ENCODE data around the gene CDC25C. TPM values are rescaled to one million over a fixed set of nuclear protein-coding genes. Genes with fewer than 3 reads are reported as not detected.

The CDC25C gene
- total RNA-seq, 1 experiment from 2014 or later = 22.7 TPM

DNA sequence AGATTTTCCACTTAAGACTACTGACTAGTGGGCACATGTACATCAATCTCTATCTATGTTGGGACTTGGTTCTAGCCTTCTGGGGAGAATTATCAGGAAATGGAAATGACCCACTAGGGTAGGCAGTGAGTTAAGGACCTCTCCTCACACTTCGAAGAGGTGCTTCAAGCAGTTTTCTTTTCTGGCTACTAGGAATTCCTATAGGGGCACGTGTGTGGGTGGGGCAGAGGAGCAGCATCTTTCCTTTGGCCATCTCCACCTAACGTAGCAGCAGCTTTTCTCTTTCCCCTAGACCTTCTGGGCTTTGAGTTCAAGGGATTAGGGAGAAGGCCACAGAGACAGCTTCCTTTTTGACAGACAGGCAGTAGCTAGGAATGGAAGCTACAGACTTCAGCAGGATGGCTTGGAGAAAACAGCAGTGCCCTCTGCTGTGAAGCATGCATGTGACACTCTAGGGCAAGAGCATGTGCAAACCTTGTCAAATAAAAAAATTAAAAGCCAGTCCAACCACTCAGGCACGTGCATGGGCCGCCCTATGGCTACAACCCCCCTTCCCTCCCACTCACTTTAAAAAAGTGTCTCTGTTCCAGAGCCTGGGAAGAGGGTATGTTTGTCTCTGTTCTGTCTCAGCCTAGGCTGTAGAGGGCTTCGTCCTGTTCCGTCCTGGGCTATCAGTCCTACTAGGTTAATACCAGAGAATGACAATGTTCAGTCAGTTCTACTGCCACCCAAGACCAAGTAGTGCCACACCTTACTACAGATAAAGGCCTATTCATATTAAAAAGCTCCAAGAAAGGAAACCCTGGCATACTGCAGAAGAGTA, 48.5 kb downstream of the CDC25C start:
- BruUV-seq (replicated peaks) = no TSS peak
- POLR2A ChIA-PET = interaction anchor here (1.0 kb wide), 1 partner anchor 70 kb away, joined by 5 read pairs; the partner anchor contains the start of gene CDC23
- H3K9me3 Mint-ChIP-seq (ENCODE audit: unreplicated experiment) = no peaks in the 10 kb centered on the region
- H3K4me1 Mint-ChIP-seq (ENCODE audit: low read depth, unreplicated experiment) = no peaks in the 10 kb centered on the region
- TF ChIP-seq, protein P1, sequence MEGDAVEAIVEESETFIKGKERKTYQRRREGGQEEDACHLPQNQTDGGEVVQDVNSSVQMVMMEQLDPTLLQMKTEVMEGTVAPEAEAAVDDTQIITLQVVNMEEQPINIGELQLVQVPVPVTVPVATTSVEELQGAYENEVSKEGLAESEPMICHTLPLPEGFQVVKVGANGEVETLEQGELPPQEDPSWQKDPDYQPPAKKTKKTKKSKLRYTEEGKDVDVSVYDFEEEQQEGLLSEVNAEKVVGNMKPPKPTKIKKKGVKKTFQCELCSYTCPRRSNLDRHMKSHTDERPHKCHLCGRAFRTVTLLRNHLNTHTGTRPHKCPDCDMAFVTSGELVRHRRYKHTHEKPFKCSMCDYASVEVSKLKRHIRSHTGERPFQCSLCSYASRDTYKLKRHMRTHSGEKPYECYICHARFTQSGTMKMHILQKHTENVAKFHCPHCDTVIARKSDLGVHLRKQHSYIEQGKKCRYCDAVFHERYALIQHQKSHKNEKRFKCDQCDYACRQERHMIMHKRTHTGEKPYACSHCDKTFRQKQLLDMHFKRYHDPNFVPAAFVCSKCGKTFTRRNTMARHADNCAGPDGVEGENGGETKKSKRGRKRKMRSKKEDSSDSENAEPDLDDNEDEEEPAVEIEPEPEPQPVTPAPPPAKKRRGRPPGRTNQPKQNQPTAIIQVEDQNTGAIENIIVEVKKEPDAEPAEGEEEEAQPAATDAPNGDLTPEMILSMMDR (IDR thresholded peaks at IDR 0.05; ENCODE audit: insufficient read depth in 1 of 2, low read depth in 1 of 2, low read length in 1 of 2, severe bottlenecking in 1 of 2, unreplicated experiment in 1 of 2) = peak; percentile 71 to 89
- H3K4me3 Mint-ChIP-seq (ENCODE audit: unreplicated experiment) = no peak overlapping the region
- no peaks in the 10 kb centered on the region; the same call in 1 of the 2 replicates for H3K27me3 ChIP-seq (replicated peaks; ENCODE audit: control insufficient read depth, insufficient read depth, low read length)
- no peaks in the 10 kb centered on the region for H3K36me3 Mint-ChIP-seq (ENCODE audit: insufficient read depth, unreplicated experiment)
- no peaks in the 10 kb centered on the region for H3K27me3 Mint-ChIP-seq (ENCODE audit: insufficient read depth, unreplicated experiment)
- H3K4me1 ChIP-seq = no peaks in the 10 kb centered on the region; the same call in 1 of the 2 replicates
- CTCF ChIA-PET = interaction anchor here (0.6 to 1.4 kb wide), 13 partner anchors 9 to 110 kb away, joined by 3 to 26 read pairs (median 4); partner anchors contain the start of genes BRD8, CDC23, CDC25C and GFRA3
- no peaks in the 10 kb centered on the region for H3K9me3 ChIP-seq
- intact Hi-C loops (cut with micrococcal nuclease; ENCODE audit: unreplicated experiment) = loop anchor here (1.0 to 5.0 kb wide), 4 partner anchors 41 to 103 kb away; partner anchors contain the start of gene CDC23
- H3K4me3 ChIP-seq (ENCODE audit: low read depth, low read length) = no peak overlapping the region
- H3K27ac Mint-ChIP-seq (ENCODE audit: unreplicated experiment) = no peak overlapping the region
- H3K36me3 ChIP-seq (ENCODE audit: control insufficient read depth, insufficient read depth, low read length) = peaks cover 1% of the 10 kb centered on the region; the same call in 1 of the 2 replicates
- DNase-seq = peak; percentile 78

GRCh38 chr5:138280915-138281314, 50.7 kb downstream of the CDC25C start:
- CTCF ChIA-PET = no interaction called here
- H3K4me1 ChIP-seq = no peaks in the 10 kb centered on the region; the same call in 1 of the 2 replicates
- Mint-ChIP-seq H3K27ac (ENCODE audit: unreplicated experiment) (no peak overlapping the region), H3K27me3 (ENCODE audit: insufficient read depth, unreplicated experiment) (no peaks in the 10 kb centered on the region), H3K36me3 (ENCODE audit: insufficient read depth, unreplicated experiment) (no peaks in the 10 kb centered on the region), H3K4me3 (ENCODE audit: unreplicated experiment) (no peak overlapping the region), H3K9me3 (ENCODE audit: unreplicated experiment) (no peaks in the 10 kb centered on the region), H3K4me1 (ENCODE audit: low read depth, unreplicated experiment) (no peaks in the 10 kb centered on the region)
- no TSS peak for BruUV-seq (replicated peaks)
- H3K9me3 ChIP-seq = no peaks in the 10 kb centered on the region
- DNase-seq = no peak
- POLR2A ChIA-PET = interaction anchor here (1.4 kb wide), 1 partner anchor 67 kb away, joined by 11 read pairs; no protein-coding TSS in a partner anchor
- H3K36me3 ChIP-seq (ENCODE audit: control insufficient read depth, insufficient read depth, low read length) = no peaks in the 10 kb centered on the region
- H3K27me3 ChIP-seq (replicated peaks; ENCODE audit: control insufficient read depth, insufficient read depth, low read length) = no peaks in the 10 kb centered on the region; the same call in 1 of the 2 replicates
- TF ChIP-seq, protein P1 (IDR thresholded peaks at IDR 0.05; ENCODE audit: insufficient read depth in 1 of 2, low read depth in 1 of 2, low read length in 1 of 2, severe bottlenecking in 1 of 2, unreplicated experiment in 1 of 2) = no peak
- H3K4me3 ChIP-seq (ENCODE audit: low read depth, low read length) = no peak overlapping the region
- intact Hi-C loops (cut with micrococcal nuclease; ENCODE audit: unreplicated experiment) = loop anchor here (5.0 kb wide), 1 partner anchor 39 kb away; no protein-coding TSS in a partner anchor

DNA sequence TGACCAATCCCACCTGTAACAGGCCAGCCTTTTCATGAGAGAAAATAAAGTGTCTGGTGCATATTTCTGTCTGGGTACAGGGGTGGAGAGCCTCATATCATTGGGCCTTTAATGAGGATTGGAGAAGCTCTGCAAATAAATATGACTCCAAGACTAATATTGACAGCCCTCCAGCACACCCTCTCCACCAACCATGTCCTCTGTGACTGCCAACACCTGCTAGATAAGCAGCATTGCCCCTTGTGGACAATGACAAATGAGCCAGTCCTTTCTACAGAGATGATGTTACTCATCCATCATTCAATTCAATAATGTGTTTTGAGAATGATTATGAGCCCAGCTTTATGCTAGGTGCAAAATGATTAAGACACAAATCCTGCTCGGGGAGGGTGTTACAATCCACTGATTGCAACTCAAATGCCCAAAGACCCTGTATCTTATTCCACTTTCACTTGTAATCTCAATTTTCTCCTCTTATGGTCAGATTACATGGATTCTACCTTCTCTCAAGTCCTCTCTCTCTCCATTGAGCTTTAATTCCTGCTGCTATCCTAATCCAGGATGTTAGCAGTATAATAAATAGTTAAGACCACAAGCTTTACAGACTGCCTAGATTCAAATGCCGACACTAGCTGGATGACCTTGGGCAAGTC, 55.1 kb downstream of the CDC25C start:
- no peaks in the 10 kb centered on the region for H3K27me3 Mint-ChIP-seq (ENCODE audit: insufficient read depth, unreplicated experiment)
- Histone ChIP-seq H3K9me3 (no peaks in the 10 kb centered on the region), H3K4me3 (ENCODE audit: low read depth, low read length) (no peak overlapping the region), H3K36me3 (ENCODE audit: control insufficient read depth, insufficient read depth, low read length) (no peaks in the 10 kb centered on the region), H3K4me1 (0 out of 2 replicates have a peak, but pooled peaks cover under 1% of the 10 kb centered on the region), H3K27me3 (replicated peaks; ENCODE audit: control insufficient read depth, insufficient read depth, low read length) (no peaks in the 10 kb centered on the region; the same call in 1 of the 2 replicates)
- TF ChIP-seq, protein P1 (IDR thresholded peaks at IDR 0.05; ENCODE audit: insufficient read depth in 1 of 2, low read depth in 1 of 2, low read length in 1 of 2, severe bottlenecking in 1 of 2, unreplicated experiment in 1 of 2) = peak; percentile 26 to 57
- no peak overlapping the region for H3K4me3 Mint-ChIP-seq (ENCODE audit: unreplicated experiment)
- ChIA-PET CTCF (interaction anchor here (0.6 to 0.7 kb wide), 2 partner anchors 20 to 94 kb away, joined by 3 read pairs; no protein-coding TSS in a partner anchor), POLR2A (interaction anchor here (1.5 kb wide), 1 partner anchor 55 kb away, joined by 4 read pairs; the partner anchor contains the start of gene CDC25C)
- intact Hi-C loops (cut with micrococcal nuclease; ENCODE audit: unreplicated experiment) = no loop called here
- H3K9me3 Mint-ChIP-seq (ENCODE audit: unreplicated experiment) = no peaks in the 10 kb centered on the region
- peak in 1 of 2 experiments; percentile 37 for DNase-seq
- no peaks in the 10 kb centered on the region for H3K36me3 Mint-ChIP-seq (ENCODE audit: insufficient read depth, unreplicated experiment)
- H3K4me1 Mint-ChIP-seq (ENCODE audit: low read depth, unreplicated experiment) = peaks cover 2% of the 10 kb centered on the region
- no peak overlapping the region for H3K27ac Mint-ChIP-seq (ENCODE audit: unreplicated experiment)
- no TSS peak for BruUV-seq (replicated peaks)

Measured in Caco-2 (cell line).